Esophagus muscularis mucosa (tissue), 4 donors: Measurements from ENCODE around the gene AXL. TPM values are rescaled to one million over a fixed set of nuclear protein-coding genes. Genes with fewer than 3 reads are reported as not detected.

Experiments
- DNase-seq: peaks from one replicate; pipeline ENCODE4 v3.0.0-alpha.2; 2017; ENCODE audit errors: extremely low spot score
- H3K27ac ChIP-seq, 4 donors: fragments of 200-600 bp; sonication (generic); replicated peaks in 1 of 4; 1 replicate in 3 of 4; 2 replicates in 1 of 4; pipeline ENCODE4 v1.5.1; 2016 to 2019; ENCODE audit warnings: mild to moderate bottlenecking in 1 of 4
- H3K27me3 ChIP-seq, 4 donors: fragments of 200-600 bp; sonication (generic); one replicate each; pipeline versions ENCODE4 v1.5.1 to v1.6.0; 2016 to 2019
- H3K36me3 ChIP-seq, 4 donors: fragments of 200-600 bp; sonication (generic); one replicate each; pipeline ENCODE4 v1.5.1; 2016 to 2019
- H3K4me1 ChIP-seq, 4 donors: fragments of 200-600 bp; sonication (generic); one replicate each; pipeline ENCODE4 v1.5.1; 2016 to 2019
- H3K4me3 ChIP-seq, 4 donors: fragments of 200-600 bp; sonication (generic); 1 replicate in 2 of 4; 2 replicates in 2 of 4; pipeline ENCODE4 v1.5.1; 2016 to 2019; ENCODE audit warnings: mild to moderate bottlenecking in 4 of 4, moderate library complexity in 1 of 4
- H3K9me3 ChIP-seq, 4 donors: fragments of 200-600 bp; sonication (generic); 1 replicate in 3 of 4; 2 replicates in 1 of 4; pipeline ENCODE4 v1.5.1; 2016 to 2019
- CTCF ChIP-seq, 3 experiments: fragments of 200-600 bp in 2 of 3; fragments of 450-650 bp in 1 of 3; sonication (generic) in 2 of 3; IDR thresholded peaks; one replicate each; pipeline ENCODE4 v1.5.1; 2017 to 2019; ENCODE audit warnings: antibody characterized with exemption in 3 of 3, mild to moderate bottlenecking in 2 of 3, moderate library complexity in 1 of 3
- EP300 ChIP-seq: sonication (generic); formaldehyde crosslinking; IDR thresholded peaks from one replicate; pipeline ENCODE4 v1.6.1; 2017; ENCODE audit warnings: antibody characterized with exemption
- POLR2A ChIP-seq: fragments of 450-650 bp; IDR thresholded peaks from one replicate; pipeline ENCODE4 v1.6.1; 2017; ENCODE audit warnings: antibody characterized with exemption, moderate library complexity, mild to moderate bottlenecking, low read depth
- POLR2AphosphoS5 ChIP-seq, 2 donors: sonication (generic); formaldehyde crosslinking; IDR thresholded peaks; one replicate each; pipeline ENCODE4 v1.6.1; 2017; ENCODE audit warnings: antibody characterized with exemption in 2 of 2
- WGBS: methylation state at CpG from one replicate; pipeline ENCODE4 v1.1.5; 2018; 5-methylcytosine and 5-hydroxymethylcytosine counted together
- intact Hi-C: fragments of 100-400 bp; cut with DNase I; formaldehyde crosslinking; loops from one replicate; pipeline ENCODE4 v1.15.1; 2023
- total RNA-seq, 4 donors: library from RNA; depleted of rRNA; stranded (reverse); fragments of >200 nt; gene quantifications; one replicate each; pipeline versions ENCODE4 v1.1.0 to v1.2.1, GENCODE V29; 2016

Gene AXL
- total RNA-seq, 4 donors from 2014 or later, result 112 to 243 (median 172) TPM

DNA sequence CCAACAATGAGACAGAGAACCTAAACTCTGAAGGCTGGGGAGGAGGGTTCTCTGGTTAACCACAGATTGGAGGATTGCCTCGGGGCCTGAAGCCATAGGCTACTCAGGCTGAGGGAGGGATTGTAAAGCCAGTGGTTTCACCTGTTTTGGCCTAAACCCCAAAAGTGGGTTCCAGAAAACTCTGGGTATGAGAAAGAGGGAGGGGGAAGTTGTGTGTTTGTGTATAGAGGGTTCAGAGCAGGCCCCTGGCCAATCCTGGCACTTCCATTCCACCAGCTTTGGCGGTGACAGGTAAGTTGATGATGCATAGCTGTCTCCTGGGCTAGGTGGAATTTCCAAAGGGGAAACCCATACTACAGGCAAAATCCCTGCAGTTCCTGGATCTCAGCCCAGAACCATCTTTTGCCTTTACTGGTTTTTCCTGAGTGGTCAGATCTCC, 77.4 kb downstream of the AXL start:
- TF ChIP-seq POLR2AphosphoS5 (IDR thresholded peaks at IDR 0.05) (no peak), EP300 (no peak), CTCF (IDR thresholded peaks at IDR 0.05) (no peak), POLR2A (no peak)
- Histone ChIP-seq H3K4me1 (peaks cover 52 to 62% (median 56%) of the 10 kb centered on the region in 4 donors), H3K4me3 (no peak overlapping the region), H3K27me3 (no peaks in the 10 kb centered on the region), H3K9me3 (no peaks in the 10 kb centered on the region), H3K27ac (peak overlapping the region; percentile 81 to 86 (median 84)), H3K36me3 (peaks cover 49 to 88% (median 74%) of the 10 kb centered on the region in 4 donors)
- DNase-seq, result no peak
- 55% methylated on average over 2 of the region's 2 CpGs for WGBS
- intact Hi-C loops, result no loop called here

DNA sequence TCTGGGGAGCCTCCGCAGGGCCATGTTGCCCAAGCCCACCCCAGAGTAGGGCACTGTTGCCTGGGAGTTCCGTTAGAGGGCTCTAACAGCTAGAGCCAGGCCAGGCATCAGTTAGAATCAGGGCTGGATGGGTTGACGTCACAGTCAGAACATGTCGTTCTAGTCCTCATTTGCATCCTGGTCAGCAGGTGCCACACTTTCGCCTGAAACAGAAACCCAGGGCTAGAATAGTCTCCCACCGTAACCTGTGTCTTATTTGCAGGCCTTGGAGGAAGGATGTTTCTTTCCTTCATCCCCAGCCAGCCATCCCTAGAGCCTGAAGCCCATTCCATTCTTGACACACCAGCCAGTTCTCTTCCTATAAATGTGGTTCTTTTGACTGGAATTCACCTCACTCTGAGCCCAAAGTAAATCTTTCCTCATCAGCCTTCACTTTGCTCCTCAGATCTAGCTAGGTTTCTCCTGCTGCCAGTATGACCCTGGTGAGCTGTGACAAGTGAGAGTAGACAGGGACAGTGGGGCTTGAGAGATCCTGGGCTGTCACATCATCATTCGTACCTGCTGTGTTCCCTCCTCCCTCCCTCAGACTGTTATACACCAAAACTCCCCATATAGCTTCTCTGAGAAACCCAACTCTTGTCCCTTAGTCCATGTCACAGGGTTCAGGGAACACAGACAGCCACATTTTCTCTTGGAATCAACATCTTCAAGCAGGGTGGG, 78.8 kb downstream of the AXL start:
- Histone ChIP-seq H3K4me3 (no peak overlapping the region), H3K9me3 (no peaks in the 10 kb centered on the region), H3K36me3 (peaks cover 44 to 86% (median 74%) of the 10 kb centered on the region in 4 donors), H3K27ac (peak overlapping the region; percentile 81 to 86 (median 84)), H3K4me1 (peaks cover 52 to 67% (median 59%) of the 10 kb centered on the region in 4 donors), H3K27me3 (no peaks in the 10 kb centered on the region)
- TF ChIP-seq POLR2A, result no peak
- no peak for TF ChIP-seq EP300
- TF ChIP-seq POLR2AphosphoS5 (IDR thresholded peaks at IDR 0.05), result peak in 1 of 2 donors; percentile 34
- peak in 1 of 3 experiments; percentile 11 for TF ChIP-seq CTCF (IDR thresholded peaks at IDR 0.05)
- DNase-seq, result no peak
- 47% methylated on average over 7 of the region's 7 CpGs for WGBS
- intact Hi-C loops, result no loop called here

GRCh38 chr19:41298348-41298964, 79.4 kb downstream of the AXL start:
- Histone ChIP-seq H3K27ac (peak overlapping the region; percentile 81 to 86 (median 84)), H3K4me1 (peaks cover 53 to 67% (median 60%) of the 10 kb centered on the region in 4 donors), H3K9me3 (no peaks in the 10 kb centered on the region), H3K36me3 (peaks cover 44 to 86% (median 74%) of the 10 kb centered on the region in 4 donors), H3K4me3 (no peak overlapping the region), H3K27me3 (no peaks in the 10 kb centered on the region)
- intact Hi-C loops, result no loop called here
- 14% methylated on average over 4 of the region's 4 CpGs for WGBS
- DNase-seq, result no peak
- no peak for TF ChIP-seq CTCF (IDR thresholded peaks at IDR 0.05)
- TF ChIP-seq POLR2AphosphoS5 (IDR thresholded peaks at IDR 0.05), result peak; percentile 56 to 64

DNA sequence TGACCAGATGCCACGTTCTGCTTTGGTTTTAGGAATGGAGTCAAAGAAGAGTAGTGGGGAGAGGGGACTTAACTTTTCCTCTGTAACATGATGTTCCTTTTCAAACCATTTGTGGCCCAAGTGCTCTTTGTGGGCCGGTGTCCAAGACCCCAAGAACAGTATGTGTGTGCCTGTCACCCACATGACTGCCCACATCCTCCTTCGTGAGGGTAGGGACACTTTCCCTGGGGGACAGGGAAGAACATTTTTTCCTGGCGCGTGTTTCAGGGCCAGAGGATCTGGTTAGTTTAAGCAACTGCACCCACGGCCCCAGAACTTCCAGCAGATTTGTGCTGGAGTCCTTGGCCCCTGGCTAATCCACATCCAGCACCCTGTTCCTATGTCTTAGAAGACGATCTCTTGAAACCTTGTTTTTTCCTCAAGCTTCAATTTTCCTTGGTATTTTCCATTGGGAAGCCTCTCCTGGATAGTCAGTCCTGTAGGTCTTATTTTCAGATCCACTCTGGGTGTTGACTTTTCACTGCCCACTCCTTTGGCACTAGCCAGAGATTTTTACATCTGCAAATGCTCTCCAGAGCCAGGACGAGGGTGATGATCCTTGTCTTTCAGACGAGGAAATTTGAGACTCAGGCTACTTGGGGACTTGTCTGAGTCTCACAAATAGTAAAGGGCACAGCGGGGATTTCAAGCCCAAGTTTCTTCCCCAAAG, 80.2 kb downstream of the AXL start:
- WGBS, result 33% methylated on average over 10 of the region's 10 CpGs
- no peak for DNase-seq
- Histone ChIP-seq H3K4me3 (no peak overlapping the region), H3K36me3 (peaks cover 44 to 86% (median 74%) of the 10 kb centered on the region in 4 donors), H3K27me3 (no peaks in the 10 kb centered on the region), H3K4me1 (peaks cover 53 to 67% (median 60%) of the 10 kb centered on the region in 4 donors), H3K9me3 (no peaks in the 10 kb centered on the region), H3K27ac (peak overlapping the region; percentile 81 to 86 (median 84))
- intact Hi-C loops, result no loop called here
- TF ChIP-seq CTCF (IDR thresholded peaks at IDR 0.05) (no peak), EP300 (peak; percentile 22), POLR2AphosphoS5 (IDR thresholded peaks at IDR 0.05) (peak; percentile 4 to 56), POLR2A (no peak)
